Right atrium auricular region (tissue), 2 donors: ENCODE data around the gene ITIH5. TPM values are rescaled to one million over a fixed set of nuclear protein-coding genes. Genes with fewer than 3 reads are reported as not detected.

ENCODE experiments used
- DNase-seq: peaks from one replicate; pipeline ENCODE4 v3.0.0-alpha.2; 2019; ENCODE audit warnings: low spot score
- H3K27ac ChIP-seq, 2 donors: fragments of 200-600 bp; sonication (generic); 1 replicate in 1 of 2; 2 replicates in 1 of 2; pipeline ENCODE4 v1.5.1; 2016 to 2019
- H3K27me3 ChIP-seq, 2 donors: fragments of 200-600 bp; sonication (generic); one replicate each; pipeline versions ENCODE4 v1.5.1 to v1.6.0; 2017 to 2019
- H3K36me3 ChIP-seq: fragments of 200-600 bp; sonication (generic); one replicate; pipeline ENCODE4 v1.5.1; 2016
- H3K4me1 ChIP-seq, 2 donors: fragments of 200-600 bp; sonication (generic); one replicate each; pipeline versions ENCODE4 v1.5.1 to v1.6.0; 2017 to 2019
- H3K4me3 ChIP-seq, 2 donors: fragments of 200-600 bp; sonication (generic); 1 replicate in 1 of 2; 2 replicates in 1 of 2; pipeline ENCODE4 v1.5.1; 2017 to 2019; ENCODE audit warnings: mild to moderate bottlenecking in 1 of 2, moderate library complexity in 1 of 2
- H3K9me3 ChIP-seq, 2 donors: fragments of 200-600 bp; sonication (generic); one replicate each; pipeline ENCODE4 v1.5.1; 2019
- total RNA-seq, 2 donors: library from RNA; depleted of rRNA; stranded (reverse); fragments of >200 nt; gene quantifications; one replicate each; pipeline ENCODE4 v1.1.0, GENCODE V29; 2016
- TF ChIP-seq, protein P1 (sequence below), 2 donors: fragments of 200-600 bp; sonication (generic); IDR thresholded peaks; one replicate each; pipeline ENCODE4 v1.5.1; 2019; ENCODE audit warnings: antibody characterized with exemption in 2 of 2

ITIH5 gene
- total RNA-seq, 2 donors from 2014 or later, result 3.1 to 7.3 TPM

DNA sequence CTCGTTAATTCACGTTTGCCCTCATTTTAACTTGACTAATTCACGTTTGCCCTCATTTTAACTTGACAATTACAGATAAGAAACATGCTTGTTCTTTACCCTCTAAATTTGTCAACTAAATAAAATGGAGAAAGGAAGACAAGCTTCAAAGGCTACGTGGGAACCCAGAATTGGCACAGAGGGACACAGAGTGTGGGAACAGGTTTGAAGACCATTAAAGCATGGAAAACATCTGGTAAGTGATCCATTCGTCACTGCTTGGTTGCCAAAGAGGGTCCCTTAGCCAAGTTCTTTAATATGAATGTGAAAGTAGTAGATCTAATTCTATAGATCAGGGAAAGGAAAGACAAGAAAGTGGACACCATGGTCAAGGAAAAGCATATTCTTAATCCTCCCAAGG lies 57.2 kb downstream of the ITIH5 start:
- peaks cover 0 to 9% of the 10 kb centered on the region in 2 donors for H3K4me1 ChIP-seq
- H3K4me3 ChIP-seq, result no peak overlapping the region

DNA sequence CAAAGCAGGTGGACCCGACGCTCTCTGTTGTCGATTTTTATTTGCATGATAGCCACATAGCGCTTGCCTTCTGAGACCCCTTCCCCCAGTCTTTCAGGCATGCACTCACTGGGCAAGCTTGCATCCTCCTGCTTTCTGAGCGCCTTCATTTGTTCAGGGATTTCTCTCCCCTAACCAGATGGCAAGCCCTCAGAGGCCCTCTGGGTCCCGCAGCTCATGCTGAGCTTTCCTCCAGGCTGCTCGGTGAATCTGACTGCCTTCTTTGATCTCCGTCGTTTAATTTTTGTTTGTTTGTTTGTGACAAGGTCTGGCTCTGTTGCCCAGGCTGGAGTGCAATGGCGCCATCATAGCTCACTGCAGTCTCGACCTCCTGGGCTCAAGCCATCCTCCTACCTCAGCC lies 58.8 kb downstream of the ITIH5 start:
- Histone ChIP-seq H3K36me3 (no peaks in the 10 kb centered on the region), H3K4me1 (peaks cover 0 to 9% of the 10 kb centered on the region in 2 donors), H3K27ac (no peak overlapping the region), H3K9me3 (no peaks in the 10 kb centered on the region), H3K27me3 (no peaks in the 10 kb centered on the region), H3K4me3 (no peak overlapping the region)
- TF ChIP-seq, protein P1, sequence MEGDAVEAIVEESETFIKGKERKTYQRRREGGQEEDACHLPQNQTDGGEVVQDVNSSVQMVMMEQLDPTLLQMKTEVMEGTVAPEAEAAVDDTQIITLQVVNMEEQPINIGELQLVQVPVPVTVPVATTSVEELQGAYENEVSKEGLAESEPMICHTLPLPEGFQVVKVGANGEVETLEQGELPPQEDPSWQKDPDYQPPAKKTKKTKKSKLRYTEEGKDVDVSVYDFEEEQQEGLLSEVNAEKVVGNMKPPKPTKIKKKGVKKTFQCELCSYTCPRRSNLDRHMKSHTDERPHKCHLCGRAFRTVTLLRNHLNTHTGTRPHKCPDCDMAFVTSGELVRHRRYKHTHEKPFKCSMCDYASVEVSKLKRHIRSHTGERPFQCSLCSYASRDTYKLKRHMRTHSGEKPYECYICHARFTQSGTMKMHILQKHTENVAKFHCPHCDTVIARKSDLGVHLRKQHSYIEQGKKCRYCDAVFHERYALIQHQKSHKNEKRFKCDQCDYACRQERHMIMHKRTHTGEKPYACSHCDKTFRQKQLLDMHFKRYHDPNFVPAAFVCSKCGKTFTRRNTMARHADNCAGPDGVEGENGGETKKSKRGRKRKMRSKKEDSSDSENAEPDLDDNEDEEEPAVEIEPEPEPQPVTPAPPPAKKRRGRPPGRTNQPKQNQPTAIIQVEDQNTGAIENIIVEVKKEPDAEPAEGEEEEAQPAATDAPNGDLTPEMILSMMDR (IDR thresholded peaks at IDR 0.05), result no peak
- DNase-seq, result no peak

More for the DNA sequence above, 57.2 kb downstream of the ITIH5 start:
- TF ChIP-seq, protein P1 (IDR thresholded peaks at IDR 0.05), result no peak
- no peaks in the 10 kb centered on the region for H3K9me3 ChIP-seq
- H3K27ac ChIP-seq, result no peak overlapping the region
- no peaks in the 10 kb centered on the region for H3K36me3 ChIP-seq
- no peak for DNase-seq
- H3K27me3 ChIP-seq, result no peaks in the 10 kb centered on the region

DNA sequence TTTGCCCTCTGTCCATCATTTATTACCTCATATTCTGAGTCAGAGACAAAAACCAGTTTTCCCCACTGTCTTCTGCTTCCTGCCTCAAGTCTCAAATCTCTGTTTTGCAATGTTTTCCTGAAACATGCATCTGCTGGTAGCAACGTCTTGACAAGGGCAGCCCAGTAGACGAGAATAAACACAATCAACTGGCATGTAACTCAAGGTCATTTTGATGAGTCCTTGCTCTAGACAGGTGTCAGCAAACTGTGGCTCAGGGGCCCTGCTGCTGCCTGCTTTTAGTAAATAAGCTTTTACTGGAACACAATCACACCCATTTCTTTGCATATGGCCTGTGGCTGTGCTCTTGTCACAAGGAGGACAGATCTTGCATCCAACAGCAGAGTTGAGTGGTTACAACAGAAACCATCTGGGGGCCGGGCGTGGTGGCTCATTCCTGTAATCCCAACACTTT lies 59.8 kb downstream of the ITIH5 start:
- peaks cover 0 to 9% of the 10 kb centered on the region in 2 donors for H3K4me1 ChIP-seq
- H3K27ac ChIP-seq, result no peak overlapping the region
- DNase-seq, result no peak
- H3K9me3 ChIP-seq, result no peaks in the 10 kb centered on the region
- TF ChIP-seq, protein P1 (IDR thresholded peaks at IDR 0.05), result no peak
- no peaks in the 10 kb centered on the region for H3K27me3 ChIP-seq
- no peak overlapping the region for H3K4me3 ChIP-seq
- H3K36me3 ChIP-seq, result no peaks in the 10 kb centered on the region

- H3K27me3 ChIP-seq, result no peaks in the 10 kb centered on the region
- TF ChIP-seq, protein P1 (IDR thresholded peaks at IDR 0.05), result no peak
- no peak for DNase-seq
- no peaks in the 10 kb centered on the region for H3K36me3 ChIP-seq
- no peak overlapping the region for H3K4me3 ChIP-seq
- H3K9me3 ChIP-seq, result no peaks in the 10 kb centered on the region
- H3K27ac ChIP-seq, result no peak overlapping the region
- peaks cover 0 to 9% of the 10 kb centered on the region in 2 donors for H3K4me1 ChIP-seq
Observed at GRCh38 chr10:7605565-7606295, 61.0 kb downstream of the ITIH5 start.

GRCh38 chr10:7601023-7601656 lies 65.6 kb downstream of the ITIH5 start:
- TF ChIP-seq, protein P1 (IDR thresholded peaks at IDR 0.05), result no peak
- H3K36me3 ChIP-seq, result no peaks in the 10 kb centered on the region
- DNase-seq, result no peak
- H3K27me3 ChIP-seq, result no peaks in the 10 kb centered on the region
- H3K27ac ChIP-seq, result no peak overlapping the region
- peaks cover 0 to 6% of the 10 kb centered on the region in 2 donors for H3K4me1 ChIP-seq
- no peak overlapping the region for H3K4me3 ChIP-seq
- no peaks in the 10 kb centered on the region for H3K9me3 ChIP-seq
